H9 (cell line): ENCODE results near the gene ERP29. TPM values are rescaled to one million over a fixed set of nuclear protein-coding genes. Genes with fewer than 3 reads are reported as not detected.

Experiments
- DNase-seq: peaks from one replicate; pipeline ENCODE4 v3.0.0-alpha.2; 2017
- H2AFZ ChIP-seq: one replicate; pipeline ENCODE4 v1.6.1; 2013; ENCODE audit warnings: mild to moderate bottlenecking, low read length, control low read depth, moderate library complexity
- H2AK5ac ChIP-seq: 2 replicates; pipeline ENCODE4 v1.6.1; 2013; ENCODE audit warnings: low read length, control low read depth, mixed read lengths; ENCODE audit not compliant: insufficient read length
- H2BK120ac ChIP-seq: one replicate; pipeline ENCODE4 v1.6.1; 2013; ENCODE audit warnings: low read depth, mild to moderate bottlenecking, low read length, control low read depth, inconsistent platforms; ENCODE audit not compliant: poor library complexity, severe bottlenecking
- H2BK12ac ChIP-seq: 2 replicates; pipeline ENCODE4 v1.6.1; 2013; ENCODE audit warnings: low read length, control low read depth, mixed read lengths, low read depth; ENCODE audit not compliant: insufficient read length
- H2BK15ac ChIP-seq: 2 replicates; pipeline ENCODE4 v1.6.1; 2013; ENCODE audit warnings: low read depth, low read length, control low read depth
- H2BK20ac ChIP-seq: one replicate; pipeline ENCODE4 v1.6.1; 2013; ENCODE audit warnings: low read depth, mild to moderate bottlenecking, low read length, control low read depth, inconsistent platforms; ENCODE audit not compliant: poor library complexity, severe bottlenecking
- H2BK5ac ChIP-seq: 2 replicates; pipeline ENCODE4 v1.6.1; 2013; ENCODE audit warnings: low read length, control low read depth, mixed read lengths; ENCODE audit not compliant: insufficient read length
- H3K14ac ChIP-seq: 2 replicates; pipeline ENCODE4 v1.6.1; 2013; ENCODE audit warnings: low read length, control low read depth; ENCODE audit not compliant: insufficient read depth
- H3K18ac ChIP-seq: 2 replicates; pipeline ENCODE4 v1.6.1; 2013; ENCODE audit warnings: low read depth, mild to moderate bottlenecking, mixed read lengths, low read length, control low read depth; ENCODE audit not compliant: insufficient read length
- H3K23ac ChIP-seq: 2 replicates; pipeline ENCODE4 v1.6.1; 2013; ENCODE audit warnings: low read length, control low read depth, mixed read lengths, low read depth; ENCODE audit not compliant: insufficient read length
- H3K23me2 ChIP-seq: 2 replicates; pipeline ENCODE4 v1.6.1; 2013; ENCODE audit warnings: low read depth, mild to moderate bottlenecking, mixed read lengths, low read length, control low read depth; ENCODE audit not compliant: insufficient read length, poor library complexity, severe bottlenecking
- H3K27ac ChIP-seq: 2 replicates; pipeline ENCODE4 v1.5.1; 2013; ENCODE audit warnings: low read length, control low read depth, mixed read lengths, low read depth; ENCODE audit not compliant: insufficient read length
- H3K27me3 ChIP-seq: 2 replicates; pipeline ENCODE4 v1.6.1; 2013; ENCODE audit warnings: low read length, control low read depth, inconsistent platforms; ENCODE audit not compliant: insufficient read depth
- H3K4ac ChIP-seq: 2 replicates; pipeline ENCODE4 v1.6.1; 2013; ENCODE audit warnings: low read depth, mild to moderate bottlenecking, control low read depth, inconsistent platforms, low read length, moderate library complexity
- H3K4me1 ChIP-seq: 2 replicates; pipeline ENCODE4 v1.6.1; 2013; ENCODE audit warnings: low read length, control low read depth, inconsistent platforms; ENCODE audit not compliant: insufficient read depth
- H3K4me2 ChIP-seq: 2 replicates; pipeline ENCODE4 v1.6.1; 2013; ENCODE audit warnings: low read length, control low read depth, mixed read lengths; ENCODE audit not compliant: insufficient read length, insufficient read depth
- H3K56ac ChIP-seq: 2 replicates; pipeline ENCODE4 v1.6.1; 2013; ENCODE audit warnings: low read depth, mild to moderate bottlenecking, mixed read lengths, low read length, control low read depth; ENCODE audit not compliant: insufficient read length
- H3K79me1 ChIP-seq: 2 replicates; pipeline ENCODE4 v1.6.1; 2013; ENCODE audit warnings: low read depth, mild to moderate bottlenecking, moderate library complexity, low read length, control low read depth, inconsistent platforms; ENCODE audit not compliant: insufficient read depth, poor library complexity, severe bottlenecking
- H3K79me2 ChIP-seq: 2 replicates; pipeline ENCODE4 v1.6.1; 2013; ENCODE audit warnings: low read length, control low read depth, inconsistent platforms; ENCODE audit not compliant: insufficient read depth
- H3K9ac ChIP-seq: 2 replicates; pipeline ENCODE4 v1.6.1; 2013; ENCODE audit warnings: low read length, control low read depth, mixed read lengths; ENCODE audit not compliant: insufficient read length; ENCODE audit errors: extremely low read depth
- H3K9me3 ChIP-seq: one replicate; pipeline ENCODE4 v1.6.1; 2013; ENCODE audit warnings: low read depth, low read length, inconsistent platforms; ENCODE audit not compliant: control insufficient read depth
- H3T11ph ChIP-seq: one replicate; pipeline ENCODE4 v1.6.1; 2013; ENCODE audit warnings: mild to moderate bottlenecking, low read length, control low read depth, inconsistent platforms
- H4K20me1 ChIP-seq: one replicate; pipeline ENCODE4 v1.6.1; 2013; ENCODE audit not compliant: control insufficient read depth, insufficient read length, insufficient read depth
- H4K5ac ChIP-seq: 2 replicates; pipeline ENCODE4 v1.6.1; 2013; ENCODE audit warnings: low read depth, mild to moderate bottlenecking, mixed read lengths, low read length, control low read depth; ENCODE audit not compliant: insufficient read length
- H4K8ac ChIP-seq: replicated peaks from 2 replicates; pipeline ENCODE4 v1.6.1; 2013; ENCODE audit warnings: low read length, control low read depth, mixed read lengths, low read depth; ENCODE audit not compliant: insufficient read length
- H4K91ac ChIP-seq: 2 replicates; pipeline ENCODE4 v1.6.1; 2013; ENCODE audit warnings: low read depth, mild to moderate bottlenecking, moderate library complexity, mixed read lengths, low read length, control low read depth; ENCODE audit not compliant: insufficient read length
- H3K27ac Mint-ChIP-seq, 3 experiments: 2 replicates in 2 of 3; 3 replicates in 1 of 3; pipeline ENCODE4 v1.8.0; 2020 to 2021; ENCODE audit warnings: mixed read lengths in 3 of 3, mild to moderate bottlenecking in 1 of 3, moderate library complexity in 1 of 3
- H3K27me3 Mint-ChIP-seq: 2 replicates; pipeline ENCODE4 v1.8.0; 2021; ENCODE audit warnings: low read depth, mild to moderate bottlenecking, moderate library complexity, mixed read lengths
- H3K36me3 Mint-ChIP-seq, 3 experiments: 2 replicates in 2 of 3; 3 replicates in 1 of 3; pipeline ENCODE4 v1.8.0; 2020 to 2021; ENCODE audit warnings: low read depth in 3 of 3, mixed read lengths in 3 of 3; ENCODE audit not compliant: insufficient read depth in 1 of 3
- H3K4me1 Mint-ChIP-seq, 2 experiments: 2 replicates each; pipeline ENCODE4 v1.8.0; 2020; ENCODE audit warnings: mixed read lengths in 2 of 2
- H3K4me3 Mint-ChIP-seq, 2 experiments: 2 replicates in 1 of 2; 3 replicates in 1 of 2; pipeline ENCODE4 v1.8.0; 2020 to 2021; ENCODE audit warnings: mild to moderate bottlenecking in 2 of 2, mixed read lengths in 2 of 2, moderate library complexity in 1 of 2
- H3K9me3 Mint-ChIP-seq, 2 experiments: 2 replicates in 1 of 2; 3 replicates in 1 of 2; pipeline ENCODE4 v1.8.0; 2020; ENCODE audit warnings: mild to moderate bottlenecking in 2 of 2, mixed read lengths in 2 of 2, moderate library complexity in 1 of 2
- CTCF ChIP-seq: fragments of 200-600 bp; sonication (generic); conservative IDR thresholded peaks from 3 replicates; pipeline ENCODE4 v1.8.0; 2021; ENCODE audit warnings: antibody characterized with exemption, mild to moderate bottlenecking
- WGBS: extraction: QIAGEN DNeasy Blood & Tissue Kit; methylation state at CpG from one replicate; pipeline ENCODE4 v1.1.7; 2013; ENCODE audit warnings: missing lambda C conversion rate, low lambda C conversion rate, mixed read lengths; ENCODE audit not compliant: insufficient read length; ENCODE audit errors: extremely low coverage; 5-methylcytosine and 5-hydroxymethylcytosine counted together
- total RNA-seq: library from RNA; stranded (reverse); gene quantifications from 2 replicates; pipeline ENCODE4 v1.2.1, GENCODE V29; 2021

ERP29 gene
- total RNA-seq, 1 experiment from 2014 or later = 160 TPM

- no peak for DNase-seq
- peaks cover 5% of the 10 kb centered on the region for H3K79me1 ChIP-seq
- no peaks in the 10 kb centered on the region for H3K4me1 ChIP-seq
- H4K5ac ChIP-seq = no peak overlapping the region
- no peak overlapping the region for H2AK5ac ChIP-seq
- peaks cover 28 to 35% of the 10 kb centered on the region in 2 experiments for H3K4me1 Mint-ChIP-seq
- H3K9me3 Mint-ChIP-seq = no peaks in the 10 kb centered on the region
- no peak for TF ChIP-seq CTCF
- no peak overlapping the region for H4K91ac ChIP-seq
- H3K9ac ChIP-seq = no peak overlapping the region
- H3K18ac ChIP-seq = no peak overlapping the region
- H2BK120ac ChIP-seq = no peak overlapping the region
- no peaks in the 10 kb centered on the region; the same call in 1 of the 2 replicates for H3K27me3 Mint-ChIP-seq
- no peaks in the 10 kb centered on the region for H3K9me3 ChIP-seq
- no CpG with 5 or more reads among the region's 9 CpGs for WGBS
- no peak overlapping the region for H4K8ac ChIP-seq
- no peak overlapping the region for H3T11ph ChIP-seq
- H3K79me2 ChIP-seq = no peaks in the 10 kb centered on the region; the same call in 1 of the 2 replicates
- H3K23ac ChIP-seq = no peak overlapping the region
- no peaks in the 10 kb centered on the region for H3K27me3 ChIP-seq
- no peak overlapping the region for H2BK15ac ChIP-seq
- H2BK12ac ChIP-seq = no peak overlapping the region
- no peak overlapping the region for H2BK20ac ChIP-seq
- H3K4ac ChIP-seq = no peak overlapping the region
- peaks cover 4 to 7% (median 7%) of the 10 kb centered on the region in 3 experiments for H3K36me3 Mint-ChIP-seq
- no peak overlapping the region for H3K4me2 ChIP-seq
- no peak overlapping the region for H3K27ac ChIP-seq
- H2BK5ac ChIP-seq = no peak overlapping the region
- H3K56ac ChIP-seq = no peak overlapping the region
- peak overlapping the region in 2 of 3 experiments; percentile 28 to 75; a peak in 3 of 7 replicates for H3K27ac Mint-ChIP-seq
- H3K23me2 ChIP-seq = peaks cover 3% of the 10 kb centered on the region
- H3K14ac ChIP-seq = no peak overlapping the region
- H3K4me3 Mint-ChIP-seq = no peak overlapping the region
- no peak overlapping the region for H2AFZ ChIP-seq
- H4K20me1 ChIP-seq = no peaks in the 10 kb centered on the region
Measured at GRCh38 chr12:112007945-112008344, 5.3 kb upstream of the ERP29 start.
